Small intestine (tissue), 7 donors: ENCODE data around the gene CCDC3. TPM values are rescaled to one million over a fixed set of nuclear protein-coding genes. Genes with fewer than 3 reads are reported as not detected.

Experiments
- DNase-seq, 2 donors: peaks; one replicate each; pipeline versions ENCODE4 v3.0.0 to v3.0.0-alpha.2; 2013
- FAIRE-seq: peaks from 2 replicates; lab custom pipeline; 2012; peaks lifted over from hg19 to GRCh38; lab: Jason Lieb, UNC
- H3K27ac ChIP-seq, 3 donors: one replicate each; pipeline ENCODE4 v1.5.1; 2013; ENCODE audit warnings: low read length in 2 of 3, mild to moderate bottlenecking in 2 of 3, control low read depth in 1 of 3, inconsistent platforms in 1 of 3, low read depth in 1 of 3, moderate library complexity in 1 of 3
- H3K27me3 ChIP-seq, 3 donors: one replicate each; pipeline ENCODE4 v1.6.1; 2013; ENCODE audit warnings: low read length in 3 of 3, inconsistent platforms in 1 of 3; ENCODE audit not compliant: control insufficient read depth in 3 of 3, insufficient read depth in 3 of 3
- H3K36me3 ChIP-seq, 3 donors: one replicate each; pipeline ENCODE4 v1.6.1; 2013; ENCODE audit warnings: low read length in 3 of 3, inconsistent platforms in 1 of 3, low read depth in 1 of 3, mild to moderate bottlenecking in 1 of 3, moderate library complexity in 1 of 3; ENCODE audit not compliant: control insufficient read depth in 3 of 3, insufficient read depth in 2 of 3
- H3K4me1 ChIP-seq, 3 donors: one replicate each; pipeline ENCODE4 v1.6.1; 2013; ENCODE audit warnings: low read length in 2 of 3, inconsistent platforms in 1 of 3, low read depth in 1 of 3, mild to moderate bottlenecking in 1 of 3, moderate library complexity in 1 of 3; ENCODE audit not compliant: control insufficient read depth in 3 of 3, insufficient read depth in 2 of 3
- H3K4me3 ChIP-seq, 3 donors: one replicate each; pipeline ENCODE4 v1.5.1; 2013; ENCODE audit warnings: low read length in 3 of 3, control low read depth in 1 of 3, inconsistent platforms in 1 of 3, low read depth in 1 of 3, mild to moderate bottlenecking in 1 of 3, moderate library complexity in 1 of 3
- H3K9me3 ChIP-seq, 2 donors: one replicate each; pipeline ENCODE4 v1.6.1; 2013; ENCODE audit warnings: low read depth in 1 of 2, low read length in 1 of 2; ENCODE audit not compliant: control insufficient read depth in 2 of 2, insufficient read depth in 1 of 2
- WGBS, 3 donors: extraction: QIAGEN DNeasy Blood & Tissue Kit; methylation state at CpG; one replicate each; pipeline ENCODE4 v1.1.7; 2013; 5-methylcytosine and 5-hydroxymethylcytosine counted together
- polyA plus RNA-seq, 4 donors: library from polyadenylated mRNA; stranded (reverse) in 3 of 4; unstranded in 1 of 4; fragments of 200-250 nt in 3 of 4; fragments of 120-200 nt in 1 of 4; gene quantifications; one replicate each; pipeline versions ENCODE4 v1.2.1 to v1.2.3, GENCODE V29; 2013
- donor health status: healthy with polysubstance abuse.
- donor health status: control.
- donor health status: control.
- donor health status: Bipolar disorder and iron deficiency.
- donor health status: healthy.

CCDC3 gene
- polyA plus RNA-seq, 4 donors: 0.22 to 8.7 (median 4.1) TPM

DNA sequence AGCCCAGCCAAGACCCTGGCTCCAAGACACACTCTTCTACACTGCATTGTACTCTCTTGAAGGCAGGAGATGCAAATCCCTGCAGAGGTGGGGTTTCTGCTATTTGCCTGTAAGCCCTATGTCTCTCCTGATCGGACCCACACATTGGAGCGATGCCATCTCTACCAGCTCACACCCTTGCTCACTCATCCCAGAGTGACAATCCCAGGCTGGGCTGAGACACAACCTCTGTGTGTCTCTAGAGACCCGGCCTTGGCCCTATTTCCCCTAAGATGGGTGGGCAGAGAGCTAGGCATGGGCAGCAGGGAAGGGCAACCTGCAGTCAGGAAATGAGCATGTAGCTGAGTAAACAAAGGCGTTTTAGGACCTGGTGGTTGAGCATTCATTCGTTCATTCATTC is 25.6 kb downstream of the CCDC3 start:
- WGBS, 3 donors: 59 to 73% (median 64%) methylated on average over 5 of the region's 5 CpGs

GRCh38 chr10:12975266-12975665 is 26.2 kb downstream of the CCDC3 start:
- Histone ChIP-seq H3K27ac (no peak overlapping the region), H3K36me3 (no peaks in the 10 kb centered on the region), H3K4me1 (no peaks in the 10 kb centered on the region), H3K9me3 (no peaks in the 10 kb centered on the region), H3K4me3 (no peak overlapping the region), H3K27me3 (no peaks in the 10 kb centered on the region)
- FAIRE-seq (no peak), DNase-seq (peak; percentile 20 to 28)
- 61 to 81% (median 67%) methylated on average over 3 of the region's 3 CpGs for WGBS, 3 donors

More for the DNA sequence above, 25.6 kb downstream of the CCDC3 start:
- Histone ChIP-seq H3K4me3 (no peak overlapping the region), H3K36me3 (no peaks in the 10 kb centered on the region), H3K4me1 (no peaks in the 10 kb centered on the region), H3K27me3 (no peaks in the 10 kb centered on the region), H3K9me3 (no peaks in the 10 kb centered on the region), H3K27ac (no peak overlapping the region)
- DNase-seq (no peak), FAIRE-seq (no peak)

GRCh38 chr10:12974491-12975199 is 26.9 kb downstream of the CCDC3 start:
- Histone ChIP-seq H3K27me3 (no peaks in the 10 kb centered on the region), H3K36me3 (no peaks in the 10 kb centered on the region), H3K27ac (no peak overlapping the region), H3K4me1 (no peaks in the 10 kb centered on the region), H3K9me3 (no peaks in the 10 kb centered on the region), H3K4me3 (no peak overlapping the region)
- WGBS, 3 donors: 84 to 91% (median 89%) methylated on average over 14 of the region's 14 CpGs
- no peak for FAIRE-seq
- DNase-seq: no peak

- Histone ChIP-seq H3K4me1 (no peaks in the 10 kb centered on the region), H3K4me3 (no peak overlapping the region), H3K27me3 (no peaks in the 10 kb centered on the region), H3K27ac (no peak overlapping the region), H3K36me3 (no peaks in the 10 kb centered on the region), H3K9me3 (no peaks in the 10 kb centered on the region)
- FAIRE-seq: no peak
- DNase-seq: no peak
- 79 to 93% (median 87%) methylated on average over 9 of the region's 9 CpGs for WGBS, 3 donors
These were observed 27.4 kb downstream of the CCDC3 start for GRCh38 chr10:12974078-12974477.

DNA sequence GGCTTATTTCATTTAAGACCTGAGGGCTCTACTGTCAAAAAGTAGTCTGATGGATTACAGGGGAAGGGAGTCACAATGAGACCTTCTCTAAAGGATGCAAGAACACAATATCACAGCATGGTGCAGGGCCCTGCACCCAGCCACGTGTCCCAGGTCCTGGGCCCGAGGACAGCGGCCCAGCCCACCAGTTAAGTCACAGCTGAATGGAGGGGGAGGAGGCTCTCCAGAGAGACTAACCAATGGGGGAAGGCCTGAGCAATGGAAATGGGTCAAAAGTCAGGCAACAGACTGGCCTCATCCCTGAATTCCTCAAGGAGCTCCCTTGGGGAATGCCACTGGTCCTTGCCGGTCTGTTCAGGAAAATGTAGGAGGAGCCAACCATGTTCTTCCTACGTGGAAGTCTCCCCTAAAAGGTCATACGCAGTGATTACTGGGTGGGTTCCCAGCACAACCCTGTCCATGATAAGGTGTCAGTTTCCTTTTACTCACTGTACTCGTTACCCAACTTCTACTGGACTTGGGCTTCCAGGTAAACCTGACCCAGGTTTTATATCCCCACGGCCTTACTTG is 28.3 kb downstream of the CCDC3 start:
- FAIRE-seq (no peak), DNase-seq (no peak)
- Histone ChIP-seq H3K4me3 (no peak overlapping the region), H3K36me3 (no peaks in the 10 kb centered on the region), H3K27ac (no peak overlapping the region), H3K4me1 (no peaks in the 10 kb centered on the region), H3K9me3 (no peaks in the 10 kb centered on the region), H3K27me3 (no peaks in the 10 kb centered on the region)
- 72 to 82% (median 77%) methylated on average over 8 of the region's 8 CpGs for WGBS, 3 donors

DNA sequence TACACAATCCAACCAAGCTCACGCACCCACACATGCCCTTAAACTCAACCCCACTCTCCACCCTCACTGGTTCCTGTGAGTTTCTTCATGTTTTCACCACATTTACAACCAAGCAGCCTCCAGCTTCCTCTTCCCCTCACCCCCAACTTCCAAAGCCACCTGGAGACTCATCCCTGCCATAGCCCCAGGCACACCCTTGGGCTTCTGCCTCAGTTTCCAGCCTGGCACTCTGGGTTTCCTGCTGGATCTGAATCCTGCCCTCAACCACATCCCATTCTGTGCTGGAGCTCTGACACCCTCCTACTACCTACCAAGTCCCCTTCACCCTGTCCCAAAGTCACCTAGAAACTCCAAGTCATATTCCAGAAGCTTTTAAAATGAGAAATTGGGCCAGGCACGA is 29.4 kb downstream of the CCDC3 start:
- Histone ChIP-seq H3K36me3 (no peaks in the 10 kb centered on the region), H3K27me3 (no peaks in the 10 kb centered on the region), H3K4me3 (no peak overlapping the region), H3K4me1 (no peaks in the 10 kb centered on the region), H3K9me3 (no peaks in the 10 kb centered on the region), H3K27ac (no peak overlapping the region)
- FAIRE-seq: no peak
- DNase-seq: no peak
- 60 to 79% (median 63%) methylated on average over 2 of the region's 2 CpGs for WGBS, 3 donors

DNA sequence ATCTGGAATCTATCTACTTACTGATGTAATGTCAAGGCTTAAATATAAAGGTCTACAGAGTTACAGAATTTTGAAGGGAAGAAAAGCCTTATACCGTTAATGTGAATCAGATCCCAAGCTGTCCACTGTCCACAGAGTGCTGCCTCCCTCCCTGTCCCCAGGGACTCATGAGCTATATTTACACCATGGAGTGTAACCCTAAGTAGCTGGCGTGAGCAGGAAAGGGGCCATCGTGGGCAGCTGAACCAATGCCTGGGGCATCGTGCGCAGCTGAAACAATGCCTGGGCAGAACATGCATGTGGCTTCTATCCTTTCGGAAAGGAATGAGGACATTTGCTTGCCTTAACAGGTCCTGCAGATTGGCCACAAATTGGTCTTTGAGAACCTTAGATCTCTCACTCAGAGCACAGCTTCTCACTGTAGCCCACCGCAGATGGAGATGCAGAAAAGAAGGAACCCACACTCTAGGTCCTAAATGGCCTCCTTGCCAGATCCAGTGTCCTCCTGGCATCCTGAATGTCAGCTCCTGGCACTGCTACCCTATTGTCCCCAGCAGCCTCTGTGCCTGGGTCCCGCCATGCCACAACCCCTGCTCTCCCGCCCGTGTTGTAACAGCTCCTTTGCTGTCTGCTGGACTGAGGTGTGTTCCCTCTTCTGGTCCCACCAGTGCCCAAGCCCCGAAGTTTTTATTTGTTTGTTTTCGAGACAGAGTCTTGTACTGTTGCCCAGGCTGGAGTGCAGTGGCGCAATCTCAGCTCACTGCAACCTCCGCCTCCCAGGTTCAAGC is 30.3 kb downstream of the CCDC3 start:
- Histone ChIP-seq H3K9me3 (peaks cover 0 to 8% of the 10 kb centered on the region in 2 donors), H3K36me3 (no peaks in the 10 kb centered on the region), H3K27ac (no peak overlapping the region), H3K27me3 (no peaks in the 10 kb centered on the region), H3K4me1 (no peaks in the 10 kb centered on the region), H3K4me3 (no peak overlapping the region)
- FAIRE-seq (no peak), DNase-seq (no peak)
- WGBS, 3 donors: 77 to 88% (median 83%) methylated on average over 14 of the region's 14 CpGs

DNA sequence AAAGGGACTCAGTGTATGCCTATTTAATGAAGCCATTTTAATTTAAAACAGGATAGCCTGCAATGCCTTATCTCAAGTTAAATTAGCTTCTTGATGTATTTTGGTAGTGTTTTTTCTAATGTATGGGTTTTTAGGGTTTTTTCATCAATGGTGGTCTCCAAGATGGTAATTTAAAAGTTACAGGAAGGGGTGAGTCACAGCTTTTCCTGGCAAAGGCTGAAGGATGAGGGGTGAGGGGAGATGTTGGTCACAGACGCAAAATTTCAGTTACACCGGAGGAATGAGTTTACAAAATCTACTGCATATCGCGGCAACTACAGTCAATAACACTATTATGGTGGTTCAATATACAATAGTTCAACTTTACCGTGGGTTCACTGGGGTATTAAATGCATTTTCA is 31.6 kb downstream of the CCDC3 start:
- WGBS, 3 donors: 75 to 88% (median 81%) methylated on average over 5 of the region's 5 CpGs
- DNase-seq (no peak), FAIRE-seq (no peak)
- Histone ChIP-seq H3K27me3 (peaks cover 0 to under 1% (median 0%) of the 10 kb centered on the region in 3 donors), H3K4me1 (no peaks in the 10 kb centered on the region), H3K9me3 (peaks cover 0 to 9% of the 10 kb centered on the region in 2 donors), H3K36me3 (no peaks in the 10 kb centered on the region), H3K4me3 (no peak overlapping the region), H3K27ac (no peak overlapping the region)
